ENCODE data around the gene ELK3. TPM values are rescaled to one million over a fixed set of nuclear protein-coding genes. Genes with fewer than 3 reads are reported as not detected.

Gene ELK3
- total RNA-seq, 3 donors from 2014 or later = 13.9 to 28.5 (median 16.5) TPM

DNA sequence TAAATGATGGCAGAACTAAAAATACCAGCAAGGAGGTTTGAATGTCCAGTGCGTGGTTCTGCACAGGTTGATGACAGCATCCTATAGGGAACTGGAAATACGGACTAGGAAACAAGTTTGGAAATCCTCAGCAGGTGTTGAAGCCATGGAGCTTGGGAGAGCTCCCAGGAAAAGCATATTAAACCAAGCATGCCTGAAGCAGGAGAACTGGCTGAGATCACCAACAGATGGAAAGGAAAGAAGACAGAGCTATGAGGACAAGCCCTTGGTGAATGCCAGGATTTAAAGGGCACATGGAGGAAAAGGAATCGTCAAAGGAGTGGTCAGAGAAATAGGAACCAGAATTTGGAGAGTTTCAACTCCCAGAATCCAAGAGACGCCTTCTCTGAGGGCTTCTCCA is 21.2 kb upstream of the ELK3 start:
- intact Hi-C loops (cut with DNase I; ENCODE audit: low total_unique reads) = no loop called here
- DNase-seq (ENCODE audit: low spot score in 2 of 2) = no peak
- H3K27ac ChIP-seq = no peak overlapping the region
- TF ChIP-seq POLR2AphosphoS5 (IDR thresholded peaks at IDR 0.05) (no peak), CTCF (IDR thresholded peaks at IDR 0.05) (no peak)
- H3K4me3 ChIP-seq = no peak overlapping the region
- H3K9me3 ChIP-seq = peaks cover 11 to 12% of the 10 kb centered on the region in 2 donors
- H3K4me1 ChIP-seq = no peaks in the 10 kb centered on the region
- H3K27me3 ChIP-seq = no peaks in the 10 kb centered on the region
- no peaks in the 10 kb centered on the region for H3K36me3 ChIP-seq

- DNase-seq (ENCODE audit: low spot score in 2 of 2) = no peak
- H3K27me3 ChIP-seq = no peaks in the 10 kb centered on the region
- H3K36me3 ChIP-seq = no peaks in the 10 kb centered on the region
- no peak overlapping the region for H3K27ac ChIP-seq
- intact Hi-C loops (cut with DNase I; ENCODE audit: low total_unique reads) = no loop called here
- TF ChIP-seq CTCF (IDR thresholded peaks at IDR 0.05) (no peak), POLR2A (IDR thresholded peaks at IDR 0.05) (no peak), POLR2AphosphoS5 (IDR thresholded peaks at IDR 0.05) (no peak)
- H3K9me3 ChIP-seq = peaks cover 11 to 12% of the 10 kb centered on the region in 2 donors
- no peaks in the 10 kb centered on the region for H3K4me1 ChIP-seq
- no peak overlapping the region for H3K4me3 ChIP-seq
These were observed 17.6 kb upstream of the ELK3 start for GRCh38 chr12:96176575-96176974.

DNA sequence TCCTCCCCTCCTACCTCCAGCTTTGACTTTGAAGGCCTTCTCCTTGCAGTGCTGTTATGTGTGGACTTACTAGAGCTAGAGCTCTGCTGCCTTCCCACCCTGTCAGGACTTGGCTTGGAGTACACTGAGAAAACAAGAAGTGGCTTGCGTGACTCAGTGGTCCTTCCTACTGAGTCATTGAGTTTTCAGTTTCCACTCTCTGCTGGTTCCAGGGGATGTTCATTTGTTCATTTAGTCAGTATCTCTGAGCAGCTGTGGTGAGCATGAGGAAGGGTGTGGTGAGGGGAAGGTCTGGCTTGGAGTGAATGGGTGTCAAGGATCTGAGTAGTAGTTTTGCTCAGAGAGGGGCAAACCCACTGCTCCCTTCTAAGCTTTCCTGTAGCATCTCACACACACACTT is 17.2 kb upstream of the ELK3 start:
- Histone ChIP-seq H3K9me3 (peaks cover 11 to 12% of the 10 kb centered on the region in 2 donors), H3K36me3 (no peaks in the 10 kb centered on the region), H3K4me3 (no peak overlapping the region), H3K27me3 (no peaks in the 10 kb centered on the region), H3K27ac (no peak overlapping the region), H3K4me1 (no peaks in the 10 kb centered on the region)
- intact Hi-C loops (cut with DNase I; ENCODE audit: low total_unique reads) = no loop called here
- no peak for DNase-seq (ENCODE audit: low spot score in 2 of 2)
- no peak for TF ChIP-seq POLR2A (IDR thresholded peaks at IDR 0.05)
- TF ChIP-seq POLR2AphosphoS5 (IDR thresholded peaks at IDR 0.05) = no peak
- no peak for TF ChIP-seq CTCF (IDR thresholded peaks at IDR 0.05)

DNA sequence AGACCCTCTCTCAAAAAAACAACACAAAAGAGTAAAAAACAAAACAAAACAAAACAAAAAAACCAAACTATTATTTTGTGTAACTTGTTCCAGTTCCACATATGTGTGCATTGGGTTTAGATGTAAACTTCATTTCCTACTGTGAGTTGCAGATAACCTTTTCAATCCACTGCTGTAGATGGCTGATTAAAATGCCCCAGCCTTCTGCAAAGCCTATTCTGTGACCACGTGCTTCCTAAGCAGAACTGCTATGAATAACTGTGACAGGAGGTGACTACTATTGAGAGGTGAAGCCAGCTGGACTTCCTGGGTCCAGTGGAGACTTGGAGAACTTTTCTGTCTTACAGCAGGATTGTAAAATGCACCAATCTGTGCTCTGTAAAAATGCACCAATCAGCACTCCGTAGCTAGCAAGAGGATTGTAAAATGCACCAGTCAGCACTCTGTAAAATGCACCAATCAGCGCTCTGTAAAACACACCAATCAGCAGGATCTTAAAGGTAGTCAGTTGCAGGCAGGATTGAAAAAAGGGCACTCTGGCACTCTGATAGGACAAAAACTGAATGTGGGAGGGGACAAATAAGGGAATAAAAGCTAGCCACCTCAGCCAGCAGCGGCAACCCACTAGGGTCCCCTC is 10.3 kb upstream of the ELK3 start:
- TF ChIP-seq POLR2A (IDR thresholded peaks at IDR 0.05) (no peak), POLR2AphosphoS5 (IDR thresholded peaks at IDR 0.05) (no peak), CTCF (IDR thresholded peaks at IDR 0.05) (no peak)
- H3K4me1 ChIP-seq = no peaks in the 10 kb centered on the region
- no peak for DNase-seq (ENCODE audit: low spot score in 2 of 2)

GRCh38 chr12:96185914-96186313 is 8.3 kb upstream of the ELK3 start:
- Histone ChIP-seq H3K27ac (no peak overlapping the region), H3K9me3 (no peaks in the 10 kb centered on the region), H3K4me1 (no peaks in the 10 kb centered on the region), H3K27me3 (no peaks in the 10 kb centered on the region), H3K4me3 (no peak overlapping the region), H3K36me3 (no peaks in the 10 kb centered on the region)
- intact Hi-C loops (cut with DNase I; ENCODE audit: low total_unique reads) = loop anchor here (10.0 kb wide), 1 partner anchor 111 kb away; no protein-coding TSS in a partner anchor
- DNase-seq (ENCODE audit: low spot score in 2 of 2) = no peak
- TF ChIP-seq POLR2A (IDR thresholded peaks at IDR 0.05) (no peak), POLR2AphosphoS5 (IDR thresholded peaks at IDR 0.05) (no peak), CTCF (IDR thresholded peaks at IDR 0.05) (no peak)

More for the DNA sequence above, 10.3 kb upstream of the ELK3 start:
- Histone ChIP-seq H3K9me3 (no peaks in the 10 kb centered on the region), H3K27ac (no peak overlapping the region), H3K27me3 (no peaks in the 10 kb centered on the region), H3K4me3 (no peak overlapping the region), H3K36me3 (no peaks in the 10 kb centered on the region)
- intact Hi-C loops (cut with DNase I; ENCODE audit: low total_unique reads) = loop anchor here (10.0 kb wide), 1 partner anchor 109 kb away; no protein-coding TSS in a partner anchor
